M059J (cell line): ENCODE measurements around the gene MATR3. TPM values are rescaled to one million over a fixed set of nuclear protein-coding genes. Genes with fewer than 3 reads are reported as not detected.

ENCODE experiments used
- total RNA-seq: library from RNA; depleted of rRNA; stranded (reverse); fragments of >200 nt; shearing (Covaris generic); gene quantifications from 2 replicates; pipeline ENCODE4 v1.2.3, GENCODE V29; 2014; rRNA removed

MATR3 gene
- total RNA-seq, 1 experiment from 2014 or later = 237 TPM

Other genes with a start within 250 kb of the MATR3 start
- 50.8 and 61.5 TPM in 2 replicates for gene SIL1, start 95.4 kb upstream of the MATR3 start, total RNA-seq
- gene PAIP2, start 48.1 kb downstream of the MATR3 start, total RNA-seq = 66.6 and 67.8 TPM in 2 replicates
- gene SLC23A1, start 89.6 kb downstream of the MATR3 start, total RNA-seq = not detected in 2 replicates
- not detected in 2 replicates for gene MZB1, start 96.2 kb downstream of the MATR3 start, total RNA-seq
- 0.15 and 0.81 TPM in 2 replicates for gene PROB1, start 101.4 kb downstream of the MATR3 start, total RNA-seq
- 6.3 and 12.5 TPM in 2 replicates for gene SPATA24, start 110.3 kb downstream of the MATR3 start, total RNA-seq
- gene DNAJC18, start 145.8 kb downstream of the MATR3 start, total RNA-seq = 12.1 and 16.0 TPM in 2 replicates
- 1.5 and 2.4 TPM in 2 replicates for gene ECSCR, start 169.0 kb downstream of the MATR3 start, total RNA-seq
- not detected in 2 replicates for gene SMIM33, start 177.3 kb downstream of the MATR3 start, total RNA-seq
- gene STING1, start 189.0 kb downstream of the MATR3 start, total RNA-seq = 29.3 and 35.2 TPM in 2 replicates